ENCODE measurements around the gene DAAM1. TPM values are rescaled to one million over a fixed set of nuclear protein-coding genes. Genes with fewer than 3 reads are reported as not detected.

DAAM1 gene
- total and polyA plus RNA-seq, 12 donors: 7.4 to 37.4 (median 24.9) TPM

DNA sequence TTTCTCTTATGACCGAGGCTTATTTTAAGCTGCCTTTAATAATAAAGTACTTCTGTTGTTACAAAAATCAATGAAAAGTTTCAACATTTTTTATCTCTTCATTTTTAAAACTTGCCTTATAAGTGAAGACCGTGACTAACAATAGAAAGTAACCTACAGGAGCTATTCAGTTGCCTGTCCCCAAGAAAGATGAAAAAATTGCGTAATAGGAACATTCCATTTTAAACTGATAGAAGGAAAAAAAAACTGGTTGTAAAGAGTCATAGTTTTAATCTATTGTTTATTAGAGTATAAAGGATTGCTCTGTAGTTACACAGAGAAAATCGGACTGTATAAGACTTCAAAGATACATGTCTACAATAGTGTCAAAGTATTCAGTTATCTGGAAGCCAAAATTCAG, 83.3 kb downstream of the DAAM1 start:
- Histone ChIP-seq H3K27ac (peak overlapping the region in 4 of 5 donors; percentile 27 to 53 (median 36)), H3K36me3 (replicated peaks in 1 of 2) (peaks cover 0 to 8% of the 10 kb centered on the region in 2 donors), H3K27me3 (no peaks in the 10 kb centered on the region), H3K9me3 (replicated peaks in 1 of 3) (no peaks in the 10 kb centered on the region), H3K4me1 (replicated peaks in 1 of 2) (peaks cover 15 to 28% of the 10 kb centered on the region in 2 donors), H3K4me3 (no peak overlapping the region)
- DNase-seq: no peak
- TF ChIP-seq POLR2A (IDR thresholded peaks at IDR 0.05): no peak
- TF ChIP-seq, protein P1, sequence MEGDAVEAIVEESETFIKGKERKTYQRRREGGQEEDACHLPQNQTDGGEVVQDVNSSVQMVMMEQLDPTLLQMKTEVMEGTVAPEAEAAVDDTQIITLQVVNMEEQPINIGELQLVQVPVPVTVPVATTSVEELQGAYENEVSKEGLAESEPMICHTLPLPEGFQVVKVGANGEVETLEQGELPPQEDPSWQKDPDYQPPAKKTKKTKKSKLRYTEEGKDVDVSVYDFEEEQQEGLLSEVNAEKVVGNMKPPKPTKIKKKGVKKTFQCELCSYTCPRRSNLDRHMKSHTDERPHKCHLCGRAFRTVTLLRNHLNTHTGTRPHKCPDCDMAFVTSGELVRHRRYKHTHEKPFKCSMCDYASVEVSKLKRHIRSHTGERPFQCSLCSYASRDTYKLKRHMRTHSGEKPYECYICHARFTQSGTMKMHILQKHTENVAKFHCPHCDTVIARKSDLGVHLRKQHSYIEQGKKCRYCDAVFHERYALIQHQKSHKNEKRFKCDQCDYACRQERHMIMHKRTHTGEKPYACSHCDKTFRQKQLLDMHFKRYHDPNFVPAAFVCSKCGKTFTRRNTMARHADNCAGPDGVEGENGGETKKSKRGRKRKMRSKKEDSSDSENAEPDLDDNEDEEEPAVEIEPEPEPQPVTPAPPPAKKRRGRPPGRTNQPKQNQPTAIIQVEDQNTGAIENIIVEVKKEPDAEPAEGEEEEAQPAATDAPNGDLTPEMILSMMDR (IDR thresholded peaks at IDR 0.05): no peak
- WGBS, 4 donors: 37 to 55% (median 45%) methylated on average over 4 of the region's 4 CpGs
- intact Hi-C loops (cut with DNase I): no loop called here

- no peak overlapping the region for H3K4me3 ChIP-seq
- DNase-seq: no peak
- TF ChIP-seq POLR2A (IDR thresholded peaks at IDR 0.05): no peak
- TF ChIP-seq, protein P1 (IDR thresholded peaks at IDR 0.05): no peak
- H3K27ac ChIP-seq: no peak overlapping the region
- peaks cover 0 to 8% of the 10 kb centered on the region in 2 donors for H3K36me3 ChIP-seq (replicated peaks in 1 of 2)
- no peaks in the 10 kb centered on the region for H3K9me3 ChIP-seq (replicated peaks in 1 of 3)
- H3K27me3 ChIP-seq: no peaks in the 10 kb centered on the region
- intact Hi-C loops (cut with DNase I): no loop called here
- H3K4me1 ChIP-seq (replicated peaks in 1 of 2): peaks cover 15 to 29% of the 10 kb centered on the region in 2 donors
These were observed 84.2 kb downstream of the DAAM1 start for GRCh38 chr14:59272633-59273032.

- no peaks in the 10 kb centered on the region for H3K27me3 ChIP-seq
- no peaks in the 10 kb centered on the region for H3K9me3 ChIP-seq (replicated peaks in 1 of 3)
- intact Hi-C loops (cut with DNase I): no loop called here
- 77 to 85% (median 82%) methylated on average over 4 of the region's 4 CpGs for WGBS, 4 donors
- TF ChIP-seq, protein P1 (IDR thresholded peaks at IDR 0.05): no peak
- no peak for TF ChIP-seq POLR2A (IDR thresholded peaks at IDR 0.05)
- peaks cover 20 to 37% of the 10 kb centered on the region in 2 donors for H3K4me1 ChIP-seq (replicated peaks in 1 of 2)
- H3K27ac ChIP-seq: no peak overlapping the region
- no peak for DNase-seq
- peaks cover 0 to 7% of the 10 kb centered on the region in 2 donors for H3K36me3 ChIP-seq (replicated peaks in 1 of 2)
- no peak overlapping the region for H3K4me3 ChIP-seq
These were observed 85.3 kb downstream of the DAAM1 start for GRCh38 chr14:59273737-59274136.

DNA sequence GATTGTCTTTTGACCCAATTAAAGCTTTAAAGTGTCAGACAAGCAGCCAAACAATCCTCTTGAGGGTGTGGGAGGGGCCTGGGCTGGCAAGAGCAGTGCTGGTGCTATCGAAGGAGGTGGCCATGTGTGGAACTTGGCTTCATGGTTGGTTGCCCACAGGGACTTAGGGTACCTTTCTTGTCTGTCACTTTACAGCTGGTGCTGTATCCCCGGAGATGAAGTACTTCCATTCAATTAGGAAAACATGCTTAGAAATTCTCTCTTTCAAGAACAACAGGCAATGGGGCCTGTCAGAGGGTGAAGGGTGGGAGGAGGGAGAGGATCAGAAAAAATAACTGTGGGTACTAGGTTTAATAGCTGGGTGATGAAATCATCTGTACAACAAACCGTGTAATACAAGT, 86.5 kb downstream of the DAAM1 start:
- Histone ChIP-seq H3K27ac (peak overlapping the region in 3 of 5 donors; percentile 31 to 56 (median 44)), H3K36me3 (replicated peaks in 1 of 2) (no peaks in the 10 kb centered on the region), H3K9me3 (replicated peaks in 1 of 3) (no peaks in the 10 kb centered on the region), H3K27me3 (no peaks in the 10 kb centered on the region), H3K4me3 (no peak overlapping the region), H3K4me1 (replicated peaks in 1 of 2) (peaks cover 22 to 37% of the 10 kb centered on the region in 2 donors)
- intact Hi-C loops (cut with DNase I): no loop called here
- 66 to 81% (median 73%) methylated on average over 3 of the region's 3 CpGs for WGBS, 4 donors
- DNase-seq: no peak
- TF ChIP-seq POLR2A (IDR thresholded peaks at IDR 0.05): no peak
- TF ChIP-seq, protein P1 (IDR thresholded peaks at IDR 0.05): no peak
